ENCODE measurements around the gene ATG16L2. TPM values are rescaled to one million over a fixed set of nuclear protein-coding genes. Genes with fewer than 3 reads are reported as not detected.

Gene ATG16L2
- total and polyA plus RNA-seq, 2 of the 4 experiments (the other 2 are of a cell fraction) = 1.3 to 12.7 TPM

- no peak overlapping the region for H2AK9ac ChIP-seq (replicated peaks; ENCODE audit: low read depth, low read length, poor library complexity)
- no peak overlapping the region for H3K4ac ChIP-seq (ENCODE audit: low read depth, low read length)
- no peak overlapping the region for H2BK20ac ChIP-seq (ENCODE audit: low read depth, low read length)
- intact Hi-C loops (cut with micrococcal nuclease) = no loop called here
- no peak overlapping the region for H2BK15ac ChIP-seq (ENCODE audit: low read depth, low read length)
- no peak overlapping the region for H2BK120ac ChIP-seq (ENCODE audit: low read depth, low read length)
- H3K36me3 ChIP-seq (ENCODE audit: control insufficient read depth, insufficient read depth, low read length) = peaks cover 2% of the 10 kb centered on the region
- BruUV-seq (replicated peaks) = no TSS peak
- TF ChIP-seq MAFK (IDR thresholded peaks at IDR 0.05; ENCODE audit: low read depth, low read length) (no peak), BHLHE40 (IDR thresholded peaks at IDR 0.05; ENCODE audit: low read depth, low read length) (no peak), SMC3 (IDR thresholded peaks at IDR 0.05; ENCODE audit: low read depth, low read length) (no peak), RAD21 (IDR thresholded peaks at IDR 0.05; ENCODE audit: low read length) (no peak), MXI1 (IDR thresholded peaks at IDR 0.05; ENCODE audit: borderline replicate concordance, low read depth, low read length) (no peak), MAZ (IDR thresholded peaks at IDR 0.05; ENCODE audit: borderline replicate concordance, low read depth, low read length) (no peak)
- TF ChIP-seq, protein P1, sequence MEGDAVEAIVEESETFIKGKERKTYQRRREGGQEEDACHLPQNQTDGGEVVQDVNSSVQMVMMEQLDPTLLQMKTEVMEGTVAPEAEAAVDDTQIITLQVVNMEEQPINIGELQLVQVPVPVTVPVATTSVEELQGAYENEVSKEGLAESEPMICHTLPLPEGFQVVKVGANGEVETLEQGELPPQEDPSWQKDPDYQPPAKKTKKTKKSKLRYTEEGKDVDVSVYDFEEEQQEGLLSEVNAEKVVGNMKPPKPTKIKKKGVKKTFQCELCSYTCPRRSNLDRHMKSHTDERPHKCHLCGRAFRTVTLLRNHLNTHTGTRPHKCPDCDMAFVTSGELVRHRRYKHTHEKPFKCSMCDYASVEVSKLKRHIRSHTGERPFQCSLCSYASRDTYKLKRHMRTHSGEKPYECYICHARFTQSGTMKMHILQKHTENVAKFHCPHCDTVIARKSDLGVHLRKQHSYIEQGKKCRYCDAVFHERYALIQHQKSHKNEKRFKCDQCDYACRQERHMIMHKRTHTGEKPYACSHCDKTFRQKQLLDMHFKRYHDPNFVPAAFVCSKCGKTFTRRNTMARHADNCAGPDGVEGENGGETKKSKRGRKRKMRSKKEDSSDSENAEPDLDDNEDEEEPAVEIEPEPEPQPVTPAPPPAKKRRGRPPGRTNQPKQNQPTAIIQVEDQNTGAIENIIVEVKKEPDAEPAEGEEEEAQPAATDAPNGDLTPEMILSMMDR (conservative IDR thresholded peaks at IDR 0.05; ENCODE audit: low read depth, low read length) = no peak
- H3K14ac ChIP-seq (replicated peaks; ENCODE audit: low read depth, low read length) = no peak overlapping the region
- H3K27ac ChIP-seq (ENCODE audit: insufficient read depth, low read length) = no peak overlapping the region
- H2AFZ ChIP-seq (replicated peaks; ENCODE audit: low read length, poor library complexity) = no peak overlapping the region
- in situ Hi-C loops (cut with MboI; ENCODE audit: low sequenced_read_pairs) = no loop called here
- H4K20me1 ChIP-seq (ENCODE audit: insufficient read depth, low read length) = no peaks in the 10 kb centered on the region; the same call in 1 of the 2 replicates
- no peak overlapping the region for H2AK5ac ChIP-seq (ENCODE audit: low read depth, low read length)
- no peak overlapping the region for H4K5ac ChIP-seq (ENCODE audit: low read depth, low read length)
- ChIA-PET CTCF (no interaction called here), POLR2A (ENCODE audit: unreplicated experiment) (no interaction called here)
- H3K18ac ChIP-seq (ENCODE audit: low read depth, low read length) = no peak overlapping the region
- H3K9me1 ChIP-seq (ENCODE audit: insufficient read depth, low read length) = peaks cover 5% of the 10 kb centered on the region
- H3K79me1 ChIP-seq (ENCODE audit: low read depth in 1 of 2, low read length in 2 of 2) = peaks cover 2 to 7% of the 10 kb centered on the region in 2 experiments; a peak in 2 of 4 replicates
- ATAC-seq (ENCODE audit: low read depth) = no peak
- no peak overlapping the region for H2BK5ac ChIP-seq (ENCODE audit: low read depth, low read length, poor library complexity, severe bottlenecking)
- H3K23ac ChIP-seq (ENCODE audit: low read depth, low read length) = no peak overlapping the region
- no peaks in the 10 kb centered on the region for H3K9me3 ChIP-seq (ENCODE audit: control insufficient read depth, insufficient read depth, low read length)
- peaks cover 2% of the 10 kb centered on the region; the same call in 1 of the 2 replicates for H3K4me1 ChIP-seq (ENCODE audit: control insufficient read depth, insufficient read depth, low read length)
- H3K4me2 ChIP-seq (ENCODE audit: low read depth, low read length) = no peak overlapping the region; the same call in 1 of the 2 replicates
- no peak overlapping the region for H3K9ac ChIP-seq (ENCODE audit: low read depth, low read length)
- WGBS, 2 experiments (ENCODE audit: extremely low coverage in 2 of 2, insufficient read length in 1 of 2) = 20% methylated on average over 1 of the region's 1 CpG; no CpG with 5 or more reads in 1 of the 2 experiments
- H3K56ac ChIP-seq (ENCODE audit: extremely low read depth, insufficient read depth, low read length) = no peak overlapping the region
- H3K27me3 ChIP-seq (ENCODE audit: control insufficient read depth, insufficient read depth, low read length) = no peaks in the 10 kb centered on the region
- H3K4me3 ChIP-seq (ENCODE audit: insufficient read depth, low read depth, low read length) = no peak overlapping the region
- no peak overlapping the region for H4K91ac ChIP-seq (ENCODE audit: insufficient read depth, low read depth, low read length)
- no peak overlapping the region for H4K8ac ChIP-seq (ENCODE audit: low read depth in 2 of 2, low read length in 2 of 2)
- dilution Hi-C loops (cut with HindIII; ENCODE audit: low sequenced_read_pairs, unreplicated experiment) = no loop called here
- peak; percentile 38 for DNase-seq
Measured at GRCh38 chr11:72871119-72871518, 56.9 kb downstream of the ATG16L2 start.

Data from IMR-90 (cell line).